GM18505 (cell line): Measurements from ENCODE around the gene TBC1D5.

ENCODE experiments used
- ATAC-seq: cut with Tn5 transposase; IDR thresholded peaks from one replicate; pipeline ENCODE4 v1.9.1; 2021; ENCODE audit not compliant: unreplicated experiment
- POLR2A ChIP-seq: IDR thresholded peaks from 4 replicates; pipeline ENCODE4 v1.6.1; 2011; ENCODE audit warnings: borderline replicate concordance; ENCODE audit not compliant: insufficient read depth, insufficient read length; ENCODE audit errors: extremely low read depth

Gene TBC1D5

GRCh38 chr3:17154941-17155340 is 587.5 kb downstream of the TBC1D5 start:
- no peak for ATAC-seq
- TF ChIP-seq POLR2A = no peak

GRCh38 chr3:17154221-17154620 is 588.2 kb downstream of the TBC1D5 start:
- no peak for TF ChIP-seq POLR2A
- no peak for ATAC-seq

DNA sequence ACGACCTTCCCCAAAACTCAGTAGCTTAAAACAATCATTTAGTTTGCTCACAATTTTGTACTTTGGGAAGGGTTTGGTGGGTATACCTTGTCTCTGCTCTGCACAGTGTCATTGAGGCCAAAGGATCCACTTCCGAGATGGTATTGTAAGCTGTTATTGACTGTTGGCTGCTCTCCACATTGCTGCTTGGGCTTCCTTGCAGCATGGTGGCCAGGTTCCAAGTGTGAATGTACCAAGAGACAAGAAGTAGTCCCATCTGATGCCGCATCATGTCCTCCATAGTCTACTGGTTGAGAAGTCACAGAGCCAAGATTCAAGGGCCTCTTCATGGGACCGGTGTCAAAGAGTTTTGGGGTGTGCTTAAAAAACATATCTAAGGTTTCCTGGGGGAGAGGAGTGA is 589.2 kb downstream of the TBC1D5 start:
- TF ChIP-seq POLR2A = no peak

GRCh38 chr3:17151598-17152373 is 590.6 kb downstream of the TBC1D5 start:
- TF ChIP-seq POLR2A = no peak
- peak; percentile 97 for ATAC-seq

More for the DNA sequence above, 589.2 kb downstream of the TBC1D5 start:
- no peak for ATAC-seq

DNA sequence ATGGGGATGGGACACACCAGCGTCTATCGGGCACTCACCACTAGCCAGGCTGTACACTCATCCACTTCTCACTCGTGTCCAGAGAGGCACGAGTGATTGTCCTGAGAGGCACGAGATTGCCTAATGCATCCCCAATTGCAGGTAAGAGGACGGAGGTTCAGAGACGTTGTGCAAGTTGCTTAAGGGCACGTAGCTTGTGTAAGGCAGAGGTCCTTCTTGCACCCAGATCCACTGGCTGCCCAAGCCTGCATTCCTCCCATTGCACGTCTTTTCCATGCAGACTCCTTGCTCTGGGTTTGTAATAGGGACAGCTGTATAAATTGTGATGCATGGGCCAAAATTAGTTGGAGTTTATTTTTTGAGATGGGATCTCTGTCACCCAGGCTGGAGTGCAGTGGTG is 593.4 kb downstream of the TBC1D5 start:
- no peak for TF ChIP-seq POLR2A
- ATAC-seq = no peak

DNA sequence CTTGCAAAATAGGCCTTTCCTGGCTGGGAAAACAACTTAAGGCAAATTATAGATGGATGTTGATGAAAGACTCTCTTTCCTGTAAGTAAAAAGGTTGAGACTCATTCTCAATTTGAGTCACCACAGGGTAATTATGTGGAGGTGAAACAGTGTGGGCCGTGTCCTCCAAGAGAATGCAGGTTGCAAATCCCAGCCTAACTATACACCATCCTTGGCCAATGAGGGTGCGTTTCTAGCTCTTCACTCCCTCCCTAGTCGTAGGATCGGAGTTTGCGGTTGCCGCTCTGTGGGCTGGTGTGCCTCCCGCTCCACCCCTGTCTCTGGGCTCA is 597.8 kb downstream of the TBC1D5 start:
- TF ChIP-seq POLR2A = no peak
- ATAC-seq = no peak

DNA sequence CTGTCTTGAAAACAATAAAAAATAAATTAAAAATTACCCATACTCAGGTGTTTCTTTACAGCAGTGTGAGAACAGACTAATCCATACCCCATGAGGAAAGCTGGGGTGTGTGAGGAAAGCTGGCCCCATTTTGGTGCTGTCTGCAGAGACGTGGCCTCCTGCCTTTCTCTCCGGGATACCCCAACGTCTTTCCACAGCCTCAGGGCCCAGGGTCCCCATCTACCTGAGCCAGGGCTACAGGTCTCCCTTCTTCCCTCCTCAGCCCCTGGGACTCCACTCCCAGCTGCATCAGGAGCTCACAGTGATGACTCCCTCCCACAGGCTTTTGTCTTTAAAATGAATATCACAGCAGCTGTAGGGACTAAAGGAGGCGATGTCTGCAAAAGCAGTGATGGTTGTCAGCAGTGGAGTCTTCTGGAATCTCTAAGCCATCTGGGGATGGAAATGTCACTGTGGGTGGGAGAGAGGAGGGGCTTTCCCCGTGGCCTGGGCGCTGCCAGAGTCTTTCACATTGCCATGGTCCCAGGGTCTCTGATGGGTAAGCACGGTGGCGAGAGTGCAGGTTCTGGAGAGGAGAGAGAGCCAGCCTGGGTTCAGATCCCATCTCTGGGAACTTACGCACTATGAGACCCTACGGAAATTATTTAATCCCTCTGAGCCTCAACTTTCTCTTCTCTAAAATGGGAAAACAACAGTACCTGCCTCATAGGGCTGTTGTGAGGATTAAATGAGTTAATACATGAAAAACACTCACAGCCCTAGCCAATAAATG is 598.4 kb downstream of the TBC1D5 start:
- no peak for TF ChIP-seq POLR2A
- no peak for ATAC-seq

DNA sequence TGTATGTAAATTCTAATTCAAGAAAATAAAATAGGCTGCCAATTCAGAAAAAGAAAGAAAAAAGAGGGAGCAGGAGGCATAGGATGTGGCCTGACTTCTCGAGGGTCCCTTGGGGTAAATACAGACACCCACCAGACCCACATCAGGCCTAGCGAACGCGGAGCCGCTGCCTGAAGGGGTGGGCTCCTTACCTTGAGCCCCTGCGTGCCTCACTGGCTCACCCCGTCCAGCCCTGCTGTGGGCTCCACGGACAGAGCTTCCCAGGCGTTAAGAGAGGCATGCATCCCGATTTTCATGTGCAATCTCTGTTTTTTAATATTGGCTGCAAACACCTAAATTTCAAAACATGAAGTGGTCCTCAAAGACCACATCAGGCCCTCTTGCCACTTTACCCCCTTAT is 599.9 kb downstream of the TBC1D5 start:
- TF ChIP-seq POLR2A = no peak
- ATAC-seq = no peak

DNA sequence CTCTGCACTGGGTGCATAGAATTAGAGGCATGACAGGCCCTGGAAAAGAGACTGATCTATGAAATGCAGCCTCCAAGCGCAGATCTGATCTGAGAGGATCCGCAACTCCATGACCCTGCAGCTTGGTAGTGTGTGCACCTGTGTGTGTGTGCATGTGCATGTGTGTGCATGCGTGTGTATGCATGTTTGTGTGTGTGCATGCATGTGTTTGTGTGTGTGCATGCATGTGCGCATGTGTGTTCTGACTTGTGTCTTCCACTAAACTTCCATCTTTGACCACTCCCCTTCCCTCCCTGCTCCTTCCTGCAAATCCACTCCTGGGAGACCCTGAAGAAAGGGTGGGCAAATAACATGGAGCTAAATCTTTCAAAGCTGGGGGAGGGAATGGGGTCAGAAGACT is 600.7 kb downstream of the TBC1D5 start:
- ATAC-seq = no peak
- no peak for TF ChIP-seq POLR2A

GRCh38 chr3:17140670-17141505 is 601.5 kb downstream of the TBC1D5 start:
- ATAC-seq = no peak
- TF ChIP-seq POLR2A = no peak

- ATAC-seq = no peak
These were observed 604.0 kb downstream of the TBC1D5 start for GRCh38 chr3:17138246-17139039.

GRCh38 chr3:17137321-17137826 is 605.1 kb downstream of the TBC1D5 start:
- TF ChIP-seq POLR2A = no peak
- no peak for ATAC-seq

More at GRCh38 chr3:17138246-17139039, 604.0 kb downstream of the TBC1D5 start:
- no peak for TF ChIP-seq POLR2A
